WTC11 (cell line): ENCODE results near the gene VARS2. TPM values are rescaled to one million over a fixed set of nuclear protein-coding genes. Genes with fewer than 3 reads are reported as not detected.

Source experiments
- ATAC-seq: fragments of 200-7000 bp; cut with Tn5 transposase; 2 replicates; pipeline ENCODE4 v1.10.0; 2021; ENCODE audit warnings: mild to moderate bottlenecking, moderate library complexity
- CTCF ChIA-PET: fragments of 300-600 bp; sonication (Branson Sonifier 250); formaldehyde crosslinking; loops from one replicate; lab custom pipeline; 2021; ENCODE audit warnings: antibody characterized with exemption; lab: Charles Lee
- POLR2A ChIA-PET: fragments of 350-600 bp; sonication (Branson Sonifier 250); formaldehyde crosslinking; loops from one replicate; lab custom pipeline; 2021; ENCODE audit warnings: antibody characterized with exemption; lab: Charles Lee
- DNase-seq: peaks from one replicate; pipeline ENCODE4 v3.0.0; 2021; ENCODE audit warnings: low spot score
- H3K27ac Mint-ChIP-seq: 2 replicates; pipeline ENCODE4 v1.8.0; 2021; ENCODE audit warnings: mixed read lengths
- H3K27me3 Mint-ChIP-seq: 2 replicates; pipeline ENCODE4 v1.8.0; 2021; ENCODE audit warnings: low read depth, mild to moderate bottlenecking, moderate library complexity, mixed read lengths
- H3K36me3 Mint-ChIP-seq: 2 replicates; pipeline ENCODE4 v1.8.0; 2021; ENCODE audit warnings: mixed read lengths
- H3K4me1 Mint-ChIP-seq: 2 replicates; pipeline ENCODE4 v1.8.0; 2022; ENCODE audit warnings: mixed read lengths
- H3K4me3 Mint-ChIP-seq: 2 replicates; pipeline ENCODE4 v1.8.0; 2021; ENCODE audit warnings: mild to moderate bottlenecking, moderate library complexity, mixed read lengths
- H3K9me3 Mint-ChIP-seq: 2 replicates; pipeline ENCODE4 v1.8.0; 2021; ENCODE audit warnings: mixed read lengths
- ATF6 ChIP-seq: sonication (generic); formaldehyde crosslinking; IDR thresholded peaks from 2 replicates; pipeline ENCODE4 v1.8.1; 2023; ENCODE audit warnings: mild to moderate bottlenecking, missing genetic modification reagents
- CREB1 ChIP-seq: sonication (generic); formaldehyde crosslinking; IDR thresholded peaks from 2 replicates; pipeline ENCODE4 v1.8.0; 2023; ENCODE audit warnings: mild to moderate bottlenecking, missing genetic modification reagents
- CREM ChIP-seq: sonication (generic); formaldehyde crosslinking; IDR thresholded peaks from 2 replicates; pipeline ENCODE4 v1.8.1; 2022; ENCODE audit warnings: mild to moderate bottlenecking, missing genetic modification reagents, moderate library complexity
- ETV6 ChIP-seq: sonication (generic); formaldehyde crosslinking; IDR thresholded peaks from 2 replicates; pipeline ENCODE4 v1.8.1; 2022; ENCODE audit warnings: mild to moderate bottlenecking, missing genetic modification reagents
- FOXK1 ChIP-seq: sonication (generic); formaldehyde crosslinking; IDR thresholded peaks from 2 replicates; pipeline ENCODE4 v1.8.0; 2022; ENCODE audit warnings: mild to moderate bottlenecking, moderate library complexity, missing genetic modification reagents
- GABPB1 ChIP-seq: sonication (generic); formaldehyde crosslinking; IDR thresholded peaks from 2 replicates; pipeline ENCODE4 v1.8.1; 2023; ENCODE audit warnings: mild to moderate bottlenecking, missing genetic modification reagents
- JAZF1 ChIP-seq: fragments of 250-450 bp; sonication (Bioruptor Pico); IDR thresholded peaks from 2 replicates; pipeline ENCODE4 v1.9.0; 2021; ENCODE audit warnings: moderate library complexity, mild to moderate bottlenecking, inconsistent platforms
- KAT7 ChIP-seq: sonication (generic); formaldehyde crosslinking; IDR thresholded peaks from 2 replicates; pipeline ENCODE4 v1.8.1; 2023; ENCODE audit warnings: missing genetic modification reagents, mild to moderate bottlenecking, borderline replicate concordance
- MXD4 ChIP-seq: fragments of 250-450 bp; sonication (Bioruptor Pico); IDR thresholded peaks from 2 replicates; pipeline ENCODE4 v1.8.0; 2021; ENCODE audit warnings: mild to moderate bottlenecking, moderate library complexity, borderline replicate concordance
- MYBL2 ChIP-seq: sonication (generic); formaldehyde crosslinking; IDR thresholded peaks from 2 replicates; pipeline ENCODE4 v1.8.1; 2023; ENCODE audit warnings: mild to moderate bottlenecking, moderate library complexity, missing genetic modification reagents
- NFATC4 ChIP-seq: fragments of 250-450 bp; sonication (Bioruptor Pico); IDR thresholded peaks from 2 replicates; pipeline ENCODE4 v1.9.0; 2021; ENCODE audit warnings: mild to moderate bottlenecking
- NR1H2 ChIP-seq: sonication (generic); formaldehyde crosslinking; IDR thresholded peaks from 2 replicates; pipeline ENCODE4 v1.9.0; 2021; ENCODE audit warnings: mild to moderate bottlenecking, moderate library complexity, missing genetic modification reagents
- NR2C2 ChIP-seq: sonication (generic); formaldehyde crosslinking; IDR thresholded peaks from 2 replicates; pipeline ENCODE4 v1.8.0; 2022; ENCODE audit warnings: mild to moderate bottlenecking, missing genetic modification reagents
- RELA ChIP-seq: sonication (generic); formaldehyde crosslinking; IDR thresholded peaks from 2 replicates; pipeline ENCODE4 v1.8.1; 2022; ENCODE audit warnings: missing genetic modification reagents, mild to moderate bottlenecking, borderline replicate concordance
- TEAD1 ChIP-seq: sonication (generic); formaldehyde crosslinking; IDR thresholded peaks from 2 replicates; pipeline ENCODE4 v1.8.0; 2022; ENCODE audit warnings: mild to moderate bottlenecking, missing genetic modification reagents
- ZBTB21 ChIP-seq: sonication (generic); formaldehyde crosslinking; IDR thresholded peaks from 2 replicates; pipeline ENCODE4 v1.8.1; 2023; ENCODE audit warnings: mild to moderate bottlenecking, missing genetic modification reagents, borderline replicate concordance
- ZNF219 ChIP-seq: sonication (generic); formaldehyde crosslinking; IDR thresholded peaks from 2 replicates; pipeline ENCODE4 v1.8.0; 2023; ENCODE audit warnings: missing genetic modification reagents, mild to moderate bottlenecking, borderline replicate concordance
- ZNF423 ChIP-seq: fragments of 250-450 bp; sonication (Bioruptor Pico); IDR thresholded peaks from 2 replicates; pipeline ENCODE4 v2.1.2; 2022; ENCODE audit warnings: mild to moderate bottlenecking, moderate library complexity
- ZNF671 ChIP-seq: fragments of 250-450 bp; sonication (Bioruptor Pico); IDR thresholded peaks from 2 replicates; pipeline ENCODE4 v1.8.0; 2021; ENCODE audit warnings: mild to moderate bottlenecking
- total RNA-seq: library from RNA; stranded (reverse); gene quantifications from 3 replicates; pipeline ENCODE4 v1.2.3, GENCODE V29; 2021
- TF ChIP-seq, protein P1 (sequence below): sonication (generic); formaldehyde crosslinking; IDR thresholded peaks from 2 replicates; pipeline ENCODE4 v1.8.1; 2023; ENCODE audit warnings: mild to moderate bottlenecking, missing genetic modification reagents, moderate library complexity
- TF ChIP-seq, protein P2 (sequence below): fragments of 250-450 bp; sonication (Bioruptor Pico); conservative IDR thresholded peaks from 2 replicates; pipeline ENCODE4 v1.9.0; 2021; ENCODE audit warnings: mild to moderate bottlenecking
- TF ChIP-seq, protein P3 (sequence below): sonication (generic); formaldehyde crosslinking; IDR thresholded peaks from 2 replicates; pipeline ENCODE4 v1.8.0; 2023; ENCODE audit warnings: missing genetic modification reagents, mild to moderate bottlenecking, borderline replicate concordance
- TF ChIP-seq, protein P4 (sequence below): sonication (generic); formaldehyde crosslinking; IDR thresholded peaks from 2 replicates; pipeline ENCODE4 v1.8.0; 2022; ENCODE audit warnings: mild to moderate bottlenecking, missing genetic modification reagents
- TF ChIP-seq, protein P5 (sequence below): fragments of 250-450 bp; sonication (Bioruptor Pico); IDR thresholded peaks from 2 replicates; pipeline ENCODE4 v1.9.0; 2021; ENCODE audit warnings: mild to moderate bottlenecking
- TF ChIP-seq, protein P6 (sequence below): fragments of 250-450 bp; sonication (Bioruptor Pico); IDR thresholded peaks from 2 replicates; pipeline ENCODE4 v1.9.0; 2021; ENCODE audit warnings: moderate library complexity, mild to moderate bottlenecking, inconsistent platforms, borderline replicate concordance

VARS2 gene
- total RNA-seq, 1 experiment from 2014 or later: 65.6 TPM

GRCh38 chr6:30939473-30939872, 25.4 kb downstream of the VARS2 start (continued):
- TF ChIP-seq ATF6 (CRISPR knock-in tag) (no peak), NR2C2 (CRISPR knock-in tag) (no peak), JAZF1 (CRISPR knock-in tag) (no peak), ZNF219 (CRISPR knock-in tag) (no peak), GABPB1 (CRISPR knock-in tag) (no peak)
- TF ChIP-seq, protein P1, sequence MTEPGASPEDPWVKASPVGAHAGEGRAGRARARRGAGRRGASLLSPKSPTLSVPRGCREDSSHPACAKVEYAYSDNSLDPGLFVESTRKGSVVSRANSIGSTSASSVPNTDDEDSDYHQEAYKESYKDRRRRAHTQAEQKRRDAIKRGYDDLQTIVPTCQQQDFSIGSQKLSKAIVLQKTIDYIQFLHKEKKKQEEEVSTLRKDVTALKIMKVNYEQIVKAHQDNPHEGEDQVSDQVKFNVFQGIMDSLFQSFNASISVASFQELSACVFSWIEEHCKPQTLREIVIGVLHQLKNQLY (CRISPR knock-in tag): no peak
- TF ChIP-seq, protein P2, sequence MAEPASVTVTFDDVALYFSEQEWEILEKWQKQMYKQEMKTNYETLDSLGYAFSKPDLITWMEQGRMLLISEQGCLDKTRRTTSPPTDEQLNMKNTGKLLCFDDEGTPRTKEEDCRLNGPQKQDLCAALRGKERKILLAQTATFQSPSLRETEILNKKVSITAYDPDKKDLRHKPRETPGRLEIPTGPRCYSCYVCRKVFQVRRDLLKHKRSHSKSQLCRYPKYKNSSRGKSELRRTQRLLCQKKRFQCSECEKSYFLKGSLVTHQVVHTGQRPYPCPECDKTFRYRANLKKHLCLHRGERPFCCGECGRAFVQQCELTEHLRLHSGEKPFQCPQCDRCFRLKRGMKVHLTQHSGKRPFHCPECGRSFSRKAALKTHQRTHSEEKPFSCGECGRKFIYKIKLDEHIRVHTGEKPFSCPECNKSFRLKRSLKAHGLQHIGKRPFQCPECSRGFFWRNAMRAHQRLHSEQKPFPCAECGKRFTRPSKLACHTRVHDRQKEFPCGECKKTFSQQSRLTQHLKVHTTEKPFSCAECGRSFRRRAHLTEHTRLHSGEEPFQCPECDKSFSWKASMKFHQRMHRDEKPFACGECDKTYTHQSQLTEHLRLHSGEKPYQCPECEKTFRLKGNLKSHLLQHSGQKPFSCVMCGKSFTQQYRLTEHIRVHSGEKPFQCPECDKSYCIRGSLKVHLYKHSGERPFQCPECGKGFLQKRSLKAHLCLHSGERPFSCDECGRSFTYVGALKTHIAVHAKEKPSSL (CRISPR knock-in tag): no peak
- TF ChIP-seq, protein P3, sequence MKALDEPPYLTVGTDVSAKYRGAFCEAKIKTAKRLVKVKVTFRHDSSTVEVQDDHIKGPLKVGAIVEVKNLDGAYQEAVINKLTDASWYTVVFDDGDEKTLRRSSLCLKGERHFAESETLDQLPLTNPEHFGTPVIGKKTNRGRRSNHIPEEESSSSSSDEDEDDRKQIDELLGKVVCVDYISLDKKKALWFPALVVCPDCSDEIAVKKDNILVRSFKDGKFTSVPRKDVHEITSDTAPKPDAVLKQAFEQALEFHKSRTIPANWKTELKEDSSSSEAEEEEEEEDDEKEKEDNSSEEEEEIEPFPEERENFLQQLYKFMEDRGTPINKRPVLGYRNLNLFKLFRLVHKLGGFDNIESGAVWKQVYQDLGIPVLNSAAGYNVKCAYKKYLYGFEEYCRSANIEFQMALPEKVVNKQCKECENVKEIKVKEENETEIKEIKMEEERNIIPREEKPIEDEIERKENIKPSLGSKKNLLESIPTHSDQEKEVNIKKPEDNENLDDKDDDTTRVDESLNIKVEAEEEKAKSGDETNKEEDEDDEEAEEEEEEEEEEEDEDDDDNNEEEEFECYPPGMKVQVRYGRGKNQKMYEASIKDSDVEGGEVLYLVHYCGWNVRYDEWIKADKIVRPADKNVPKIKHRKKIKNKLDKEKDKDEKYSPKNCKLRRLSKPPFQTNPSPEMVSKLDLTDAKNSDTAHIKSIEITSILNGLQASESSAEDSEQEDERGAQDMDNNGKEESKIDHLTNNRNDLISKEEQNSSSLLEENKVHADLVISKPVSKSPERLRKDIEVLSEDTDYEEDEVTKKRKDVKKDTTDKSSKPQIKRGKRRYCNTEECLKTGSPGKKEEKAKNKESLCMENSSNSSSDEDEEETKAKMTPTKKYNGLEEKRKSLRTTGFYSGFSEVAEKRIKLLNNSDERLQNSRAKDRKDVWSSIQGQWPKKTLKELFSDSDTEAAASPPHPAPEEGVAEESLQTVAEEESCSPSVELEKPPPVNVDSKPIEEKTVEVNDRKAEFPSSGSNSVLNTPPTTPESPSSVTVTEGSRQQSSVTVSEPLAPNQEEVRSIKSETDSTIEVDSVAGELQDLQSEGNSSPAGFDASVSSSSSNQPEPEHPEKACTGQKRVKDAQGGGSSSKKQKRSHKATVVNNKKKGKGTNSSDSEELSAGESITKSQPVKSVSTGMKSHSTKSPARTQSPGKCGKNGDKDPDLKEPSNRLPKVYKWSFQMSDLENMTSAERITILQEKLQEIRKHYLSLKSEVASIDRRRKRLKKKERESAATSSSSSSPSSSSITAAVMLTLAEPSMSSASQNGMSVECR: no peak
- TF ChIP-seq, all 79 proteins: peak for 0

GRCh38 chr6:30940361-30940986, 26.4 kb downstream of the VARS2 start, which contains the start of gene MUCL3:
Gene MUCL3 (plus strand): TSS chr6:30940973. CDS start chr6:30941000, 27 bp downstream.
- ATAC-seq (no peak), DNase-seq (no peak)
- H3K4me3 Mint-ChIP-seq: no peak within 1 kb of the TSS
- H3K27me3 Mint-ChIP-seq: no peaks in the 10 kb centered on the region; the same call in 1 of the 2 replicates
- H3K9me3 Mint-ChIP-seq: no peaks in the 10 kb centered on the region
- no peaks in the 10 kb centered on the region for H3K36me3 Mint-ChIP-seq
- H3K27ac Mint-ChIP-seq: no peak within 1 kb of the TSS
- CTCF ChIA-PET: interaction anchor here (0.6 to 4.7 kb wide), 8 partner anchors 9 to 147 kb away, joined by 3 to 50 read pairs (median 9); partner anchors contain the start of genes SFTA2 and VARS2
- POLR2A ChIA-PET: no interaction called here
- peaks cover 39% of the 10 kb centered on the region for H3K4me1 Mint-ChIP-seq
- TF ChIP-seq, protein P4, sequence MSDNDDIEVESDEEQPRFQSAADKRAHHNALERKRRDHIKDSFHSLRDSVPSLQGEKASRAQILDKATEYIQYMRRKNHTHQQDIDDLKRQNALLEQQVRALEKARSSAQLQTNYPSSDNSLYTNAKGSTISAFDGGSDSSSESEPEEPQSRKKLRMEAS: no peak
- TF ChIP-seq NR1H2 (CRISPR knock-in tag) (no peak), MXD4 (CRISPR knock-in tag) (no peak), ZNF671 (no peak), CREM (no peak), FOXK1 (CRISPR knock-in tag) (no peak), ETV6 (CRISPR knock-in tag) (no peak), KAT7 (CRISPR knock-in tag) (no peak), CREB1 (no peak), ZNF423 (no peak), MYBL2 (CRISPR knock-in tag) (no peak), RELA (no peak), TEAD1 (CRISPR knock-in tag) (no peak), ZBTB21 (CRISPR knock-in tag) (no peak), NFATC4 (no peak)
- TF ChIP-seq, protein P5, sequence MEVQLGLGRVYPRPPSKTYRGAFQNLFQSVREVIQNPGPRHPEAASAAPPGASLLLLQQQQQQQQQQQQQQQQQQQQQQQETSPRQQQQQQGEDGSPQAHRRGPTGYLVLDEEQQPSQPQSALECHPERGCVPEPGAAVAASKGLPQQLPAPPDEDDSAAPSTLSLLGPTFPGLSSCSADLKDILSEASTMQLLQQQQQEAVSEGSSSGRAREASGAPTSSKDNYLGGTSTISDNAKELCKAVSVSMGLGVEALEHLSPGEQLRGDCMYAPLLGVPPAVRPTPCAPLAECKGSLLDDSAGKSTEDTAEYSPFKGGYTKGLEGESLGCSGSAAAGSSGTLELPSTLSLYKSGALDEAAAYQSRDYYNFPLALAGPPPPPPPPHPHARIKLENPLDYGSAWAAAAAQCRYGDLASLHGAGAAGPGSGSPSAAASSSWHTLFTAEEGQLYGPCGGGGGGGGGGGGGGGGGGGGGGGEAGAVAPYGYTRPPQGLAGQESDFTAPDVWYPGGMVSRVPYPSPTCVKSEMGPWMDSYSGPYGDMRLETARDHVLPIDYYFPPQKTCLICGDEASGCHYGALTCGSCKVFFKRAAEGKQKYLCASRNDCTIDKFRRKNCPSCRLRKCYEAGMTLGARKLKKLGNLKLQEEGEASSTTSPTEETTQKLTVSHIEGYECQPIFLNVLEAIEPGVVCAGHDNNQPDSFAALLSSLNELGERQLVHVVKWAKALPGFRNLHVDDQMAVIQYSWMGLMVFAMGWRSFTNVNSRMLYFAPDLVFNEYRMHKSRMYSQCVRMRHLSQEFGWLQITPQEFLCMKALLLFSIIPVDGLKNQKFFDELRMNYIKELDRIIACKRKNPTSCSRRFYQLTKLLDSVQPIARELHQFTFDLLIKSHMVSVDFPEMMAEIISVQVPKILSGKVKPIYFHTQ (CRISPR knock-in tag): no peak
- TF ChIP-seq, protein P6, sequence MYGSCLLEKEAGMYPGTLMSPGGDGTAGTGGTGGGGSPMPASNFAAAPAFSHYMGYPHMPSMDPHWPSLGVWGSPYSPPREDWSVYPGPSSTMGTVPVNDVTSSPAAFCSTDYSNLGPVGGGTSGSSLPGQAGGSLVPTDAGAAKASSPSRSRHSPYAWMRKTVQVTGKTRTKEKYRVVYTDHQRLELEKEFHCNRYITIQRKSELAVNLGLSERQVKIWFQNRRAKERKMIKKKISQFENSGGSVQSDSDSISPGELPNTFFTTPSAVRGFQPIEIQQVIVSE (CRISPR knock-in tag): no peak
